HG03460 (cell line): Measurements from ENCODE around the gene ENTR1.

Source experiments
- ATAC-seq: cut with Tn5 transposase; IDR thresholded peaks from one replicate; pipeline ENCODE4 v1.9.1; 2021; ENCODE audit not compliant: unreplicated experiment

ENTR1 gene

GRCh38 chr9:136363106-136363948 lies 47.1 kb downstream of the ENTR1 start, which contains the start of gene DNLZ:
Gene DNLZ (minus strand): TSS chr9:136363744. CDS start chr9:136363714, 30 bp downstream.
- peak; percentile 83 for ATAC-seq

GRCh38 chr9:136362450-136362784 lies 48.0 kb downstream of the ENTR1 start:
- ATAC-seq, result no peak

DNA sequence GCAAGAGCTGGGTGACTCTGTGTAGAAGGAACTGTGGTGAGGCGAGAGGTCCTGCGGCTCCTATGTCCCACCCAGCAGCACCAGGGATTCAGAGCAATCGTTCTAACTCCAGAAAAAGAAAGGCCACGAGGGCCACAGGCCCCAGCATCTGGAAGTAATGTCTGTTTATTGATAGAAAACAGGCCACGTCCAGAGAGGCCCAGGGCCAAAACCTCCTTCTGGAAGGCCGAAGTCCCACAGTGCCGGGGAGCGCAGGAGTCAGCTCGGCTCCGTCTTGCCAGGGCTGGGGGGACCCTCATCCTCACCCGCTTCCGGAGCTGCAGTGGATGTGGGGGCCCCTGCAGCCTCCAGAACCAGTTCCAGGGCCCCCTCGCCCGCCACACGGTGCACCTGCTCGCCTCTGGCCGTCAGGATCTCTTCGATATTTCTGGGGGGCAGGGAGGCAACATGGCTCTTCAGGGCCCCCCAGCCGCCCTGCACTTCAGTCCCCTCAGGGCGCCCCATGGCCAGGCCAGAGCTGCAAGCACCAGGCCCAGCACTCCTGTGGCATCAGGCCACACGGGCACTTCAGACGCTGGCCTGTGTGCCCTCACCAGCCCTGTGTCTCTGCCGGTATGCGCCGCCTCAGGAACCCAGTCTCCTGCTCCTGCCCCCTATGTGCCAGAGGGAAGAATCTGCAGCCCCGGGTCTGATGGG lies 48.5 kb downstream of the ENTR1 start:
- no peak for ATAC-seq

DNA sequence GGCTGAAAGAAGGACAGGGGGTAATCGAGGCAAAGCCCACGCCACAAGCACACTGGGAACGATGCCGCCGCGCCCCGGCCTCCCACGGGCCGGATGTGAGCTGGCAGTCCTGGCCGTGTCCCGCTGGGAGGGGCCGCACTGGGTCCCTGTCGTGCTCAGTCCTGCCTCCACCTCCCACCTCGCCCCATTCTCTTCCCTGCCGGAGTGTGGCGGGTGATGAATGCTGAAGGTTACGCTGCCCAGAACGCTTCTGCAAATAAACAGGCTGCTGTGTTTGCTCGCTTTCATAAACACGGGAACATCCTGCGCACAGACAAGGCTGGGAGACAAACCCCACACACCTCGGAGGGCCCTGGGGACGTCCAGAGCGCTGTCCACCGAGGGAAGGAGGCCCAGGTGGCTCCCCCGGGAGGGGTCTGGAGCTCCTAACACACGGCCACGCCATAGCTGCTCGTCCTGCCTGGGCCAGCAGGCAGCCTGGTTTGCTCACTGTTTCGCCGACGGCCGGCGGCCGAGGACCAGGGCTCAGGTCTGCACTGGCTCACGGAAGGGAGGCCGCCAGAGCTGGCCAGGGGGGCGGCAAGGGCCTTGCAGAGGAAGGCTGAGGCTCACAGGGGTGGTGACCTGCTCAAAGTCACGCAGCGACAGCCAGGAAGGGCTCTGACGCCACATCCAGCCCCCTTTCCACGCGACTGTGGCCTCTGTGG lies 49.2 kb downstream of the ENTR1 start:
- ATAC-seq, result no peak

- no peak for ATAC-seq
Measured at GRCh38 chr9:136359774-136360718, 50.4 kb downstream of the ENTR1 start.

DNA sequence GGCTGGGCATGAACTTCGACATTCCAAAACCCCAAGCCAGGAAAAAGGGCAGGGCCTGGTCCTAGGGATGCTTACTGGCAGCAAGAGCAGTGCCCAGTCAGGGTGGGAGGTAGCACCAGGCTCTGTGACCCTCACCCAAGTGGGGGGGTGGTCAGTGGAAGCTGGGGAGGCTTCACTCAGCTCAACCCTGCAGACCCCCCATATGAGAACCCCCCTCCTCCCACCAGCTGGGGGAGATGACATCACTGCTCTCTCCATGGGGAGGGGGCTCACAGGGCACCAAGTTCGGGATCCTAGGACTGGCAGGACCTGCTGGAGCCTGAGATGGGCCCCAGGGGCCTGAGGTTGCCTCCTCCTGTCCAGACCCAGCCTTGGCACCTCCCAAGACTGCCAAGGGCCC lies 51.5 kb downstream of the ENTR1 start:
- ATAC-seq, result no peak

DNA sequence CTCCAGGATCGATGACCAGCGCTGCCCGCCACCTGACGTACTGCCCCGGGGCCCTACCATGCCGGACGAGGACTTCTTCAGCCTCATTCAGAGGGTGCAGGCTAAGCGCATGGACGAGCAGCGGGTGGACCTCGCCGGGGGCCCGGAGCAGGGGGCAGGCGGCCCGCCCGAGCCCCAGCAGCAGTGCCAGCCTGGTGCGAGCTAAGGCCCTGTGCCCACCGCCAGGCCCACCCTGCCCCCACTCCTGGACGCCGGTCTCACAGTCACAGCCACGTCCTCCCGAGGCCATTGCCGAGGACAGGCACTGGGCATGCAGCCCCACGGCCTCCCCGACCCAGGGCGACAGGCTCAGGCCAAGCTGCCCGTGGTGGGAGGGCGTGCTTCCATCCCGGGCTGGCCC lies 52.4 kb downstream of the ENTR1 start:
- ATAC-seq, result no peak

DNA sequence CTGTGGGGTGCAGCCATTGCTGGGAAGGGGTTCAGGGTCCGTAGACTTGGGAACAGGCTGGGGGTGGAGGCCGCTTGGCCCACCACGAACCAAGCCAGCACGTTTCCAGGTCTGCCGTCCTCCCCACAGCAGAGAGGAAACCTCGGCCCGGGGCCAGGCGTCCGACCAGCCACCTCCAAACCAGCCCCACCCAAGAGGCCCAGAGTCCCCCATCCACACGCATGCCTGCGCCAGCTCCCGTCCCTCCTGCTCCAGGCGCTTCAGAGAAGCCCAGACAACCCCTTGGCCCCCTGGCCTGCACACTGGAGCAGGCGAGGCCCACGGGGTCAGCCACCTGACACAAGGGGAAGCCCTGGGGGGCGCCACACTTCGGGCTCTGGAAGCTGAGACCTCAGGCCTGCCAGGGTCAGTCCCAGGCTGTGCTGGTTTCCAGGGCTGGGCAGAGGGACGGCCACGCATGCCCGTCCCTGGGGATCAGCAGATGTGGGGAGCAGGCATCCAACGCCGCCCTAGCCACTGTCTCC lies 53.1 kb downstream of the ENTR1 start:
- ATAC-seq, result no peak

DNA sequence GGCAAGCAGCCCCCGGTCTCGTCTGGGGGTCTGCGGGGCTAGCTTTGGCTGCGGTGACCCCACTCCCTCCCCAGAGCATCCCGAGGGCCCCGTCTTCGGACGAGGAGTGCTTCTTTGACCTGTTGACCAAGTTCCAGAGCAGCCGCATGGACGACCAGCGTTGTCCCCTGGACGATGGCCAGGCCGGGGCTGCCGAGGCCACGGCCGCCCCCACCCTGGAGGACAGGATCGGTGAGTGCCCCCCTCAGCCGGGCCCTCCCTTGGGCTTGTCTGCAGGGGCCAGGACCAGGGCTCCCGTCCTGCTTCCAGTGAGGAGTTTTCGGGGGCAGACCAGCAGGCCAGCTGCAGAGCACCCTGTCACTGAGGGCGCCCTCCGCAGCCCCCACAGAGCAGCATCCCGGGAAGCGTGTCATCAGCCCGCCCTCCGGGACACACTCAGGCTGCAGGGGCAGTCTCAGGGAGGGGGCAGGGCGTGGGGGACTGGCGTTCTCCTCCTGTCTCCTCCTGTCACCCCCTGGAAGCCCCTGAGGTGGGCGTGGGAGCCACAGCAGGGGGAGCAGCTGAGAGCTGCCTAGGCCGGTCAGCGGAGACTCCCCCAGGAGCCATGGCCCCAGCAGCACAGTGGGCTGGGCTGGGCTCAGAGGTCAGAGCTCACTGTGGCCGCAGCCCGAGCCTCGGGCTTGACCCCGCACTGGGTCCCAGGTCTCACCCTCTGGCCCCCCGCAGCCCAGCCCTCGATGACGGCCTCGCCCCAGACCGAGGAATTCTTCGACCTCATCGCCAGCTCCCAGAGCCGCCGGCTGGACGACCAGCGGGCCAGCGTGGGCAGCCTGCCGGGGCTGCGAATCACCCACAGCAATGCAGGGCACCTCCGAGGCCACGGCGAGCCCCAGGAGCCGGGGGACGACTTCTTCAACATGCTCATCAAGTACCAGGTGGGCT lies 54.5 kb downstream of the ENTR1 start:
- no peak for ATAC-seq

DNA sequence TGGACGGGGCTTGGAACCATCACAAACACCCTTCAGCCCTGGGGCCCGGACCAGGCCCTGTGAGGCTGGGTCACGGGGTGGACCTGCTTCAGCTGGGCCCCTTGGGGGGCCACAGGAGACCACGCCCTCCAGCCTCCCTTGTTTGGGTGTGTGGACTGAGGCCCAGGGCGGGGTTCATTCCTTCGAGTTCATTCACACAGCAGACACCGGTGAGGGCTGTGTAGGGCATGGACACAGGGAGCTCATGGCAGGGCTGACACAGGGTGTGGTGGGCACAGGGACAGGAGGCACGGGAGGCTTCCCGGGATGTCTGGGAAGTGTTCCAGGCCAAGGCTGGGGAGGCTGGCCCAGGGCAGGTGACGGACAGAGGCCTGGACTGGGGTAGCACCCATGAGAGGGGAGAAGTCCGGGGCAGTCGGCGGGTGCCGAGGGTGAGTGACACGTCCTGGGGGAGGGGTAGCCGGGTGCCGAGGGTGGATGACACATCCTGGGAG lies 55.8 kb downstream of the ENTR1 start:
- ATAC-seq, result no peak

DNA sequence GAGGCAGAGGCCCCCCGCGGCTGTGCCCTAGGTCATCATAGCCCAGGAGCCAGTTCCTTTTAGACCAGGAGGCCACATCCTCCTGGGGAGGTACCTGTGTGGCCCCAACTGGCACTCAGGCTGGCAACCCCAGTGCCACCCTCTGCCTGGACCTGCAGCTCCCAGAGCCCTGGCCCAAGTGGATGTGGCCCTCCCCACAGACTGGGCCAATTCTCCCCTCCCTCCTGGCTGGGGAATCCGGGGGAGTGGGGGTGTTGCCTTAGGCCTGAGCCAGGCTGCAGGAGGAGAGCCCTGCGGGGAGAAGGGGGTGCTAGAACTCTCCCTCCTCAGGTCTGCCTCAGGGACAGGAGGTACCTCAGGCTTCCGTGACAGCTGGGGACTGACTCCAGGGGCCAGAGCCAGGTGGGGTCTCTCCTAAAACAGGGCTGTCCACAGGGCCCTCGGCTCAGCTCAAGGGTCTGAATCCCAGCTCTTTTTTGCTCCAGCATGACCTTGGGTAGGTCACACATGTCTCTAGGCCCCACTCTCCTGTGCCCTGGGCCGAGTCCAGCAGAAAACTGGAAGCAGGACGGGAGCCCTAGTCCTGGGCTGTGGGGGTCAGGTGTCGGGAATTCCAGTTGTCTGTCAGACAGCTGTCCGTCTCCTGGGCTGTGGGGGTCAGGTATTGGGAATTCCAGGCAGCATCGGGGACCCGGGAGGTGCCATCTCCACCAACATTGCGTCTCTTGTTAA lies 56.5 kb downstream of the ENTR1 start:
- no peak for ATAC-seq

- ATAC-seq, result no peak
Measured at GRCh38 chr9:136353088-136353487, 57.3 kb downstream of the ENTR1 start.

GRCh38 chr9:136352682-136353081 lies 57.7 kb downstream of the ENTR1 start:
- no peak for ATAC-seq
